CD4-positive, alpha-beta T cell treated with Interferon gamma for 1 hour (primary cell): ENCODE results near the gene ZBTB7B.
A peak's percentile ranks its signal among the peaks of the same experiment; 100 is the strongest.

Experiments used
- DNase-seq: peaks from one replicate; pipeline ENCODE4 v3.0.0-alpha.2; 2020

ZBTB7B gene

DNA sequence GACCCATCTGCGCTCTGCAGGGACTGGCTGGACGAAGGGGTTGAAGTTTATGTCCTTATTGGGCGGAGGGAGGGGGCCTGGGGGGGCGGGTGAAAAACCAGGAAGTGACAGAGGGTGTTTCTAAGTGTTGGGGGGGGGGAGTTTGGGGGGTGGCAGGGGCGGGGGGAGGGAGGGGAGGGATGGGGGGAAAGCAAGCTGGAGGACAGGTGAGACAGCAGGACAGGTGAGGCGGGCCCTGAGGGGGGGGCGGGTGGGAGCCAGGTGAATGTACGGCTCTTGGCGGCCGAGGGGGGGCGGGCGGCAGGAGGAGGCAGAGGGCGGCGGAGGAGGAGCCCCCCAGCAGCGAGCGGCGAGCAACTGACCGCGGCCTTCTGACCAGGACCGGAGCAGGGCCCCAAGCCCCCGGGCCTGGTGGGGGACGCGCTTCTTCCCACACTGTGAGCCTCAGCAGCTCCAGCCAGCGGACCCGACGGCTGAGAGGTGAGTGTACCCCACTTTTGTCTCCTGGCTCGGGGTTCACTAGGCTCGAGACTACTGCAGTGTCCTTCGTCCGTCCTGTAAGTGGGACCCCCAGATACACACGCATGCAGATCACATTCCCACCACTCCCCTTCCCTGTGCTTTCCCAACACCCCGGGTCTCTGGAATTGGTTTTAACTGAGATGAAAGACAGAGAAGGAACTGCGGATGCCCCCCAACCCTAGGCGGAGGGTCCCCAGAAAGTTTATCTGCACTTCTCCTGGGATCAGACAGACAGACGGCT, at the start of gene ZBTB7B:
Gene ZBTB7B, plus strand, starts transcription at position 339 of the 763 bp plus-strand sequence. CDS start 11,859 bp downstream, outside the sequence.
- no peak for DNase-seq

GRCh38 chr1:154953611-154954038, 49.0 kb upstream of the ZBTB7B start:
- no peak for DNase-seq

DNA sequence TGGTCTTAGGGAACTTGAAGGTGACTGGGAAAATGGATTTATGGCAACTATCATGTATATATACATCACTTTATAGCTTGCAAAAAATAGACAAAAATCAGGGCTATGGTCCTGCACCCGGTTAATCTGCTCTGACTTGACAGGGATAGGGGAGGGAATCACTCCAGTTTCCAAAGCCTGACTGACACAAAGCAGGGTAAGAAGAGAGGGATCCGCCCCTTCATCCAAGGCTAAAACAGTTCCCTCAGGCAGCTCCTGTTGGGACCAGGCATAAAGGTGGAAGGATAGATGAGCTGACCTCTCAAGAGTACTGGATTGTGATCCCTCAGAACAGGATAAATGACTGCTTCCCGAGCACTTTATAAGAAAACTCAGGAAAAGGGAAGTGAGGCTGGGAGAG, 48.1 kb upstream of the ZBTB7B start:
- no peak for DNase-seq

DNA sequence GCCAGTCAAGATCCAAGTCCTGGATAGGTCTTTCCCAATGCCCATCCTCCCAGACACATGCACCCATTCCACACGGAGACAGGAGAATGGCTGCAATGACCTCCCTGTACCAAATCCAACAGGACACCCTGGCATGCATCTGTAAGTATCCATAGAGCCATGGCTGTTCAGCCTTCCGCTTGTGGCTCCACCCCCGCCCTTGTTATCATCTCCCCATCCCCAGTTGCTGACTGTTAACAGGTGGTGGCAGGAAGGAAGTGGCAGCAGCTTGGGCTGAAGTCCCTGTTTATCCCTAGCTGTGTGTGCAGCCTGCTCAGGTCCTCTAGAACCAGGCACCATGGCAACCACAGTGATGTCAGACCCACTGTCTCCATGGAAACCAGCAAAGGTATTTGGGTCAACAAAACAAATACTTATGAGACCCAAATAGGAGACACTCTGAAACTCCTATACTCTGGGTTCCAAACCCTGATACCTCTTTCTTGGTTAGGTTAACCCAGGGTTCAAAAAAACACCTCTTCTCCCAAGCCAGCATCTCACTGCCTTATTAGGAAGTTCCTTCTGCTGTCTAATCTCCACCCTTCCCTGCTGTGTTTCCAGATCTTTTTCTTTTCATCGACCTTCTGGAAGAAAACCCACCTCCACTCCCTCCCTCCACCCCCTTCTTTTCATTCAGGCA, 47.4 kb upstream of the ZBTB7B start:
- DNase-seq, result peak; percentile 98

GRCh38 chr1:154955718-154956543, 46.7 kb upstream of the ZBTB7B start, which contains the start of gene PBXIP1:
Gene PBXIP1 (minus strand): TSS chr1:154956099. CDS start chr1:154953721, 2,378 bp downstream.
- DNase-seq, result peak; percentile 90

GRCh38 chr1:154956544-154956941, 46.1 kb upstream of the ZBTB7B start:
- no peak for DNase-seq

- DNase-seq, result no peak
Observed at GRCh38 chr1:154957091-154957657, 45.4 kb upstream of the ZBTB7B start.

GRCh38 chr1:154958036-154958435, 44.6 kb upstream of the ZBTB7B start:
- DNase-seq, result no peak

DNA sequence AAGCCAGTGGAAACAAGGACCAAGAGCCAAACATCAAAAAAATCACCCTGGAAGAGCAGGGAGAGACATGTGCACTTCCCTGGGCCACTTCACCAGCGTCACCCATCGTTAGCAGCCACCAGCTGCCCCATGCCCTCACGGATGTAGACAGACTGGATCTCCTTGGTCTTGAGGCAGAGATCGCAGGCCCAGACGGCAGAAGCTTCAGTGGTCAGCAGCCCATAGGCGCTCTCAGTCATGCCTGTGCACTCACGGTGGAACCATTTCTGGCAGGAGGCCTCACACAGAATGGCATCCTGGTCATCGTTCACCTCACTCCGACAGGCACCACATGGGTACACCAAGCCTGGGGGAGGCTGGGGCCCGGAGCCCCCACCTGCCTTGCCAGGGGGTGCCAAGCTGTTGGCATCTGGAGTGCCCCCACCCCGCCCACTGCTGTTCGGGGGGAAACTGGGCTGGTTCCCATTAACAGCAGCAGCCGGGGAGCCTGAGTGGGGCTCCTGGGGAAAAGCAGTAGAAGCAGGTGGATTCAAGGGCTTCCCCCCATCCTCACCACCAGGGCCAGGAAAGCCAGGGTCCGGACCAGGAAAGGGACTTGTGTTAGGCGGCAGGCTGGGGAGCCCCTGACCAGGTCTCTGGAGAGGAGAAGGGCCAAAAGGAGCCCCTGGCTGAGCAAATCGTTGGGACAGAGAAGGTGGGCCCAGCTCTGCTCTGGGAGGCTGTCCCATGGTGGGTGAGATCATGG, 43.7 kb upstream of the ZBTB7B start:
- DNase-seq, result no peak

GRCh38 chr1:154959426-154959780, 43.2 kb upstream of the ZBTB7B start:
- no peak for DNase-seq

GRCh38 chr1:154960446-154961136, 42.0 kb upstream of the ZBTB7B start:
- no peak for DNase-seq

DNA sequence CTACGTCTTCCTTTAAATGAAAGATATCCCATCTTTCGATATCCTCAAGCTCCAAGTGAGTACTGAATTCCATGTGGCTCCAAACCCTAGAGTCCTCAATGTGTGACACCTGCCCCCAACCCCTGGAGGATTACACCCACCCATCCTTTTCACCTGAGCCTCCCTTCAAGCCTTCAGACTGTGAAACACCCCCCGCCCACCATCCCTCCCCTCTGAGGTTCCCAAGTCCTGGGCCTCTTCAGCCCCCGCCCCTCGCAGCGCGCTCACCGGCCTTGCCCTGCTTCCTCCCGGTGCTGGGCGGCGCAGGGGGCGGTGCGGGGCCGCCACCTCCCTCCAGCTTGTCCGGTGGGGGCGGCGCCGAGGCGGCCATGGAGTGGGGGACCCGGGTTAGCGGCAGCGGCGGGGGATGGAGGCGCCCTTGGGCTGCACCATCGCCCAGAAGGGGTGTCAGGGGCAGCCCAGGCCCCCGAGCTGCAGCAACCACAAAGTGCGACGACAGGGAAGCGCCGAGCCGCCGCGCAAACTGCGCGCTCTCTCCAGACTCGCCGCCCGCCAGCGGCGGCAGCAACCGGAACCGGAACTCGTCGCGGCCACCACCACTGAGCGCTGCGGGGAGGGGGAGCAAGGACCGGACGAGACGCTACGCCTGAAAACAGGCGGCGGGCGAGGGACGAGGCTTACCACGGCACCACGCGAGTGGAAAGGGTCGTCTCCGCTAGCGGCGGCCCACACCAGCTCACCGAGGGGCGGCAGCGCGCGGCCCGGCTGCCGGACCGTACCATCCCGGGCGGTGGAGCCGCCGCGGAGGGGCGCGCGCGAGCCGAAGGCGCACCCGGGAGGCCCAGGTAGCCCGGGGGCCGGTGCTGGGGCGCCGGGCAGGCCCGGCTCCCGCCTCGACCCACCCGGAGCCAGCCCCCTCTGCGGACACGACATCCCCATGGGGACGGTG, 41.1 kb upstream of the ZBTB7B start, which contains the start of gene PYGO2:
Gene PYGO2, minus strand, starts transcription at position 576 of the 949 bp plus-strand sequence. Its CDS starts 206 bp downstream, at position 370.
- peak; percentile 78 for DNase-seq

GRCh38 chr1:154962156-154962749, 40.3 kb upstream of the ZBTB7B start:
- DNase-seq, result no peak

- no peak for DNase-seq
Observed at GRCh38 chr1:154962795-154963330, 39.7 kb upstream of the ZBTB7B start.

GRCh38 chr1:154963643-154964042, 39.0 kb upstream of the ZBTB7B start:
- no peak for DNase-seq

DNA sequence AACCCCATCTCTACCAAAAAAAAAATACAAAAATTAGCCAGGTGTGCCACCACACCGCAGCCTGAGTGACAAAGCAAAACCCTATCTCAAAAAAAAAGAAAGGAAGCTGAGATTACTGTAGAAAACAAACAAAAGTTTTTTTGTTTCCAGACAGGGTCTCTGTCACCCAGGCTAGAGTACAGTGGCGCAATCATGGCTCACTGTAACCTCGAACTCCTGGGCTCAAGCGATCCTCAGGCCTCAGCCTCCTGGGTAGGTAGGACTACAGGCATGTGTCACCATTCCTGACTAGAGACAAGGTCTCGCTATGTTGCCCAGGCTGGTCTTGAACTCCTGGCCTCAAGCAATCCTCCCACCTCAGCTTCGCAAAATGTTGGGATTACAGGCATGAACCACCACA, 38.2 kb upstream of the ZBTB7B start:
- DNase-seq, result no peak

- DNase-seq, result no peak
Observed at GRCh38 chr1:154966111-154966510, 36.5 kb upstream of the ZBTB7B start.

GRCh38 chr1:154967331-154967950, 35.2 kb upstream of the ZBTB7B start:
- no peak for DNase-seq

- no peak for DNase-seq
Observed at GRCh38 chr1:154968731-154969130, 33.9 kb upstream of the ZBTB7B start.
